Dermis blood vessel endothelial cell (primary cell): ENCODE measurements around the gene MOV10. TPM values are rescaled to one million over a fixed set of nuclear protein-coding genes. Genes with fewer than 3 reads are reported as not detected.
A peak's percentile ranks its signal among the peaks of the same experiment; 100 is the strongest.

Source experiments
- DNase-seq: peaks from one replicate; pipeline ENCODE4 v3.0.0; 2010
- total RNA-seq: library from RNA; depleted of rRNA; stranded (reverse); fragments of >200 nt; gene quantifications from 2 replicates; pipeline ENCODE4 v1.2.3, GENCODE V29; 2014

Gene MOV10
- total RNA-seq, 1 donor from 2014 or later, result 62.8 TPM

- no peak for DNase-seq
Observed at GRCh38 chr1:112699425-112700144, 25.1 kb downstream of the MOV10 start.

- peak; percentile 100 for DNase-seq
Observed at GRCh38 chr1:112700290-112701226, 26.1 kb downstream of the MOV10 start.

DNA sequence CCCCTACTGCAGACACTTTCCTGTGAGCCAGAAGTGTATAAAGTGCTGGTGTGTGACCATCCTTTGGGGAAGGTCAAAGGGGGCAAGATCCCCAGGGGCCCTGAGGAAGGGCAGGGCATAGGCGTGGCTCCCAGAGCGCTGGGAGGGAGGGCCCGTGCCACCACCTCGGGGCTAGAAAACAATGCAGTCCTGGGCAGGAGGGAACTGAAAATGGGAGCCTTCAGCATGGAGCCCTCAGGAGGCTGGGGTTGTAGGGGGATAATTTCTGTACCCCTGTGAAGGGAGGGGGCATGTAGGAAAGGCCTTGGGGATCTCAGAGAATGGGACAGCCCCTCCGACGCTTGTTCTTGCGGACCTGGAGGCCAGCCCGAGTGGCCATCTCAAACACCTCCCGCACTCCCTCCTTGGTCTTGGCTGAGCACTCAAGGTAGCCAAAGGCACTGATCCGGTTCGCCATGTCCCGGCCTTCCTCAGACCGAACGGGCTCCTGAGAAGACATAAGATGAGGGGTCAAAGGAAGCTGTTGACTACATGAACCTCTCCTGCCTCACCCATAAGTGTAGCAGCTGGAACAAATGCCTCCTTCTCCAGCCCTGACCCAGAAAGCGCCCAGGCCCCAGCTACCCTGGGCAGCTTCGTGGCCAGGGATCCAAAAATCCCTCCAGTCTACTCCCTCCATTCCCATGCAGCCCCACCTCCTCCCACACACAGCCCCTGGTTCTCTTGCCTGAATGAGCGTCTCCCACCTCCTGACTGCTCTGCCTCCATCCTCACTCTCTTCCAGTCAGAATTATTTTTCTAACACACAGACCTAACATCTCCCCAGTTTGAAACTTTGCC lies 27.0 kb downstream of the MOV10 start:
- peak; percentile 19 for DNase-seq

GRCh38 chr1:112702067-112702395 lies 27.6 kb downstream of the MOV10 start:
- no peak for DNase-seq

- no peak for DNase-seq
Observed at GRCh38 chr1:112702420-112703261, 28.2 kb downstream of the MOV10 start.

GRCh38 chr1:112703706-112704105 lies 29.2 kb downstream of the MOV10 start:
- no peak for DNase-seq

- no peak for DNase-seq
Observed at GRCh38 chr1:112704391-112704933, 30.0 kb downstream of the MOV10 start.

DNA sequence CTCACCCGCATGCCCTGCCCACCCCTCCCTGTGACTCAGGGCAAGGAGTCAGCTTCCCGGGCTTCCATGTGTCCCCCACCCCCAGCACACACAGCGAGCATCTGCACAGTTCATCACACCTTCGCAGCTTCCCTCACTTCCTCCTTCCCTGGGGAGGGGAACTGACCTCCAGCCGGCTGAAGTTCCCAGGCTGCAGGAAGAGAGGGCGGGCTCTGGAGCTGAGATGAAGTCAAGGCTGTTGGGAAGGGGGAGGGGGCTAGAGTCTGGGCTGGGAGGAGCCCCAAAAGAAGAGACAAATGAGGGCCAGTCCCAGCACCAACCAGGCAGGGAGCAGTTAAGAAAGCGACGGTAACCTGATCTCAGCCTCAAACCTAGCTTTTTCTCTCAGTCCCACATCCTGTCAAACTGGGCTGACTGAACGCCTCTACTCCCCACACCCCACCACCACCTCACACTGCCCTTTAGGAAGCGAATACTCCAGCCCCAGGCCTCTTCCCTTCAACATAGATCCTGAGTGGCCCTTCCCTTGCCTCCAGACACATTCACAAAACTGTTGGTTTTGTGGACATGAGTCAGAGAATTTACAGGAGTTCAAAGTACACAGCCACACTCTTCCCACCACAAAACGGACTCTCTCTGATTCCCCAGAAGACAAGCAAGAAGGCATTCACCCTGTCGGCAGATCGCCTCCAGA lies 30.6 kb downstream of the MOV10 start:
- DNase-seq, result peak; percentile 98

DNA sequence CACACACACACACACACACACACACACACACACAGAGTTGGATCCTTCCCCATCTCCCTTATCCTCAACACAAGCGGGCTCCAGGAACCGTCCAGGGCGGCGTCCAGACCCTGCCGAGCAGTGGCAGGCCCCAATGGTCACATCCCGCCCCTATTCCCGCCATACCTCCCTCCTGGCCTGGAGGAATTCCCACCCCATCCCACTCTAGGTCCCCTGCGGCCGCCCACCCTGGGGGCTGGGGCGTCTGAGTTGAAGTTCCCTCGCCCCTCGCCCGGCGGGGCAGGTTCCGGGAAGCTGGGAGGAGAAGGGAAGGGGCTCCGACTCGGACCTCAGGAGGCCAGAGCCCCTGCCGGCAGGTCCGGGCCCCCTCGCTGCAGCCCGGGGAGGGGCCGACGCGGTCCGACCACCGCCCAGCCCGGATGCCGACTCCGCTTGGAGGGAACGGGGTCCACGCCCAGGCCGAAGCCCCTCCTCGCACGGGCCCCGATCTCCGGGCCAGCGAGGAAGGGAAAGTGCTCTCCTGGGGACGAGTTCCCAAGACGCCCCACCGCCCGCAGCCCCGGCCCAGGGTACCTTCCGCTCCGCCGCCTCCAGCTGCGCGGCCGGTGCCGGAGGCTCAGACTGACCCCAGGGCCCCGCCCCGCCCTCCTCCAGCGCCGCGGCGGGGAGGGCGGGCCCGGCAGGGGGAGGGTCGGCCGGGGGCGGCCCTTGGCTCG lies 32.2 kb downstream of the MOV10 start, which contains the start of gene RHOC:
Gene RHOC (minus strand): TSS at position 623 of the 716 bp plus-strand sequence. CDS start 3,328 bp downstream, outside the sequence.
- DNase-seq, result peak; percentile 81

DNA sequence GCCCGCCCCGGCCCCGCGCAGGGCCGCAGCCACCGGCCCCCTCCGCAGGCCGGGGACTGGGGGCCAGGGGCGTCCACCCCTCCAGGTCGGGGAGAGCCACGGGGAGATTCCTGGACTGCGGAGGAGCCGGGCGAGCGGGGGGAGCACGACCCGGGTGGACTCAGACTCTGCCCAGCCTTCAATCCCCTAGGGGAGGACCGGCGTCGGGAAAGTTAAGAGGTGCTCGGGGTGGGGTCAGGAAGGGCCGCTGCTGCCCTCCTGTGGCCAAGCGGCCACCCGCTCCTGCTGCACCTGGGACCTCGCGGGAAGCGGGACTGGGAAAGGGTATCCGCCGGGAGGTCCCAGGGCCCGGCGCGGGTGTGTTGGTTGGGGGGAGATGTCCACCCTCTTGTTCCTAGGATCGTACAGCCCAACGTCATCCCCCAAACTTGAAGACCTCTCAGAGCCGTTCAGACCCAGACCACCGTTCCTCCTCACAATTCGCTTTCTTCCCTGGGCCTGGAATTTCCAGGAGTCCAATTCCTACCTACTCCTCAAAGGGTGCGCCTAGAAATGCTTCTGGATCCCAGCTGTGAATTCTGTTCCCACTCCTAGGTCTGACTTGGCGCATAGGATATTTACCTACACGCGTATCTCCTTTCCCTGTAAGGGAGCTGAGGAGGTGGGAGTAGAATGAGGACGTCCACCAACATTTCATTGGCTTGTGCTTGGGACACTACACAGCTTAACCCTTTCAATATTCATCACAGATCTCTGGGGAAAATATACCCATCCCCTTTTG lies 33.0 kb downstream of the MOV10 start:
- peak; percentile 94 for DNase-seq

- DNase-seq, result no peak
Observed at GRCh38 chr1:112708002-112708448, 33.6 kb downstream of the MOV10 start.

DNA sequence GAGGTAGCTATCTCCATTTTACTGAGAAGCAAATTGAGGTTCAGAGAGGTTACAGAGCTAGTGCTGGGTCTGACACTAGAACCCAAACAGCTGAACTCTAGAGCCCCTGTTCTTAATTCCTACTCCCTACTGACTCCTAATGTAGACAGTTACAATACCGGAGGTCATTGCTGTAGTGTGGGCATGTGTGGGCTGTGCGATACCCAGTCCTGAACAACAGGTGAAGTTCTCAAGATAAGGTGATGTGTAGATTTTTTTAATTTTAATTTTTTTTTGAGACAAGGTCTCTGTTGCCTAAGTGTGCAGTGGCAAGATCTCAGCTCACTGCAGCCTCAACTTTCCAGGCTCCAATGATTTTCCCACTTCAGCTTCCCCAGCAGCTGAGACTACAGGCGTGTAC lies 34.0 kb downstream of the MOV10 start:
- no peak for DNase-seq

GRCh38 chr1:112710159-112710558 lies 35.7 kb downstream of the MOV10 start:
- no peak for DNase-seq

DNA sequence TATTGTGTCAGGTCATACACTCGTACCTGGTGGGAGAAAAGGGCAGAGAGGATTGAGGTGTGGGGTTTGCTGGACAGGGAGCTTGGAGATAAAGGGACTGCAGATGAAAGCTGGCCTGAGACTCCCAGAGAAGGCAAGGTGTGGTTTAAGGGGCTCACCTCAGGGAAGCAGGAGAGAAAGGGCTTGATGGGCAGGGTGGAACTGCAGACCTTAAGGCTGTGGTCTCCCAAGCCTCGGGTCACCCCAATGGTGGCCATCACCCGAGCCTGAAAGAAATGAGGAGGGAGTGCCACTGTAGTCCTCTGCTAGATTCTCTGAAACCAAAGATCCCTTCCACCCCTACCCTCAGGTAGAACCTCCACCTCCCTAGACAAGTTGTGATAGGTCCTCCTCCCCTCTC lies 36.1 kb downstream of the MOV10 start:
- DNase-seq, result no peak

DNA sequence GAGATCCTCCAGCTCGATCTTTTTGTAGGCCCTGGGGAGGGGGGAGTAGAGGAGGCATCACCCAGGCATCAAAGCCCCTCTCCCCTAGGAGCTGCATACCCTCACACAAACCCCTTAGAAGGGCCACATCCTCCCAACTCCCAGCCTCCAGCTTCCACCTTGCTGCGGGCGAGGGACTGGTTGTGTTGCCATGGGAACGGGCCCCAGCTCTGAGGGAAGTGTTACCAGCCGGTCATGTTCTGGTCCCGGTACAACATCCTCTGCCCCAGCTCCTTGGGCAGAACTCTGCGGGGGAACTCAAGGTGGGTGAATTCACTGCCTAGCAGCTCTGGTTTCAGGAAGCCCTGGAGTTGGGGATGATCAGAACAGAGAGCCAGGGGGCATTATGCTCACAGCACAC lies 36.6 kb downstream of the MOV10 start:
- no peak for DNase-seq

- no peak for DNase-seq
Observed at GRCh38 chr1:112711670-112712069, 37.2 kb downstream of the MOV10 start.

- DNase-seq, result no peak
Observed at GRCh38 chr1:112712191-112712590, 37.7 kb downstream of the MOV10 start.

DNA sequence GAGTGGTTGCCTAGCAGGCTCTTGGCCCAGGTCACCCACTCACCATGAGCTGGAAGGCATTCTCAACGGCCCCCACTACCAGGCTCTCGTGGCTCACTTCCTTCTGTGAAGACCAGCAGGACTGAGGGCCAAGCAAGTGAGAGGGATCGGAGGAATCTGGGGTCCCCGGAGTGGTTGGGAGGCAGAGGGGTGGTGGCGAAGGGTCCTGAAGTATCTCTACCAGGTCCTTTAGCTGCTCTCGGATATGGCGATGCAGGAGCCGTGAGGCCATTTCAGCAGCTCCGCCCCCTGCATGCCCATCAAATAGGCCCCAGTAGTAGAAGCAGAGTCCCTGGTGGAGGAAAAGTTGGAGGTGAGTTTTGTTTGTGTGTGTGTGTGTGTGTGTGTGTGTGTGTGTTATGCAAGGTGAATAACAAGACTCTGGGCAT lies 38.3 kb downstream of the MOV10 start:
- no peak for DNase-seq
